ENCODE data around the gene ASF1A.

DNA sequence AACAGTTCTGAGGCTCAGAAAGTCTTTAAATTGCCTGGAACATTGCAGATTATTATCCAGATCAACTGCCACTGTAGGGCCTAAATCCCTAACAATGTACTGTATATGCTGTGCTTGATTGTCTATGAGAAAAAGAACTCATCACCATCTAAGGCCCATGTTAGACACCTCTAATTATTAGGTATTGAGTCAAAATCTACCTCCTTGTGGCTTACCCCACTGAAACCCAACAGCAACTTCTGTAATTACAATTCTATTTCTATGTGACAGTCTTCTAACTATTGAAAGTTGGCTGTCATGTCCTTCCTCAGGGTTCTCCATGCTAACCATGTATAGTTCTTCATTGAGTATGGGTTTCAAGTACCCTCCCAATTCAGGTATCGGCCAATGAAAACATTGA is 27.1 kb downstream of the ASF1A start:
- TF ChIP-seq CTCF (IDR thresholded peaks at IDR 0.05) (no peak), POLR2A (IDR thresholded peaks at IDR 0.05) (no peak)
